ENCODE data around the gene TLR10. TPM values are rescaled to one million over a fixed set of nuclear protein-coding genes. Genes with fewer than 3 reads are reported as not detected.

Gene TLR10
- total RNA-seq, 6 experiments from 2014 or later: not detected

DNA sequence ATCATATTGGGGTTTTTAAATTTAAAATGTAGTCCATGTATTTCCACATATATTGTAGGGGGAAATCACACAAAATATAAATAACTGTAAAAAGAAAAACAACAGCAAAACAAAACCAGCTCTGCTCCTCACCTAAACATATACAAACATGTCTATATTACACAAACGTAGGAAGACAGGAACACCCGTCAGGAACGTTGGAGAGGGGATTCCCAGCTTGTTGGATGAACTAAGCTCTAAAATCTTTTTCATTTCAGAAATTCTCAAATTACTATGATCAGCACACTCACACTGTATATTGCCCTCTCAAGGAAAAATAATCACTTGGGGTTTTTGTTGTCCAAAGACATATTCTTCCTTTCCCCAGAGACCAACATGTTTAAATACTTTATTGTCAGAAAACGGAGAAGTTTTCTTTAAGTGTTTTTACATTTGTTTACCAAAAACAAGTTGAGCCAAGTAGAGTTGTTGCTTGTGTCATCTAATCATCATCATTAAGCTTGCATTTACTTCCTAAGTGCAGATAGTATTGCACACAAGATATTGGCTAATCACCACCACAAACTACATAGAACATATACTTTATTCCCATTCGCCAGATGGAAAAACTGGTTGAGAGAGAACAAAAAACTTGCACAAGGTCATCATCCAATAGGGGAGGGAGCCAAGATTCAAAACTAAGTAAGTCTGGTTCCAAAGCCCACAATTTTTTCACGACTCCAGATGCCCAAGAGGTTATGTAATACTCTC lies 2.4 kb upstream of the TLR10 start:
- Mint-ChIP-seq H3K4me3 (no peak overlapping the region), H3K36me3 (ENCODE audit: low read depth) (no peaks in the 10 kb centered on the region), H3K27ac (no peak overlapping the region), H3K27me3 (ENCODE audit: insufficient read depth) (peaks cover 18% of the 10 kb centered on the region), H3K9me3 (no peaks in the 10 kb centered on the region), H3K4me1 (ENCODE audit: low read depth) (no peaks in the 10 kb centered on the region)
- no peak for DNase-seq
- TF ChIP-seq, protein P1, sequence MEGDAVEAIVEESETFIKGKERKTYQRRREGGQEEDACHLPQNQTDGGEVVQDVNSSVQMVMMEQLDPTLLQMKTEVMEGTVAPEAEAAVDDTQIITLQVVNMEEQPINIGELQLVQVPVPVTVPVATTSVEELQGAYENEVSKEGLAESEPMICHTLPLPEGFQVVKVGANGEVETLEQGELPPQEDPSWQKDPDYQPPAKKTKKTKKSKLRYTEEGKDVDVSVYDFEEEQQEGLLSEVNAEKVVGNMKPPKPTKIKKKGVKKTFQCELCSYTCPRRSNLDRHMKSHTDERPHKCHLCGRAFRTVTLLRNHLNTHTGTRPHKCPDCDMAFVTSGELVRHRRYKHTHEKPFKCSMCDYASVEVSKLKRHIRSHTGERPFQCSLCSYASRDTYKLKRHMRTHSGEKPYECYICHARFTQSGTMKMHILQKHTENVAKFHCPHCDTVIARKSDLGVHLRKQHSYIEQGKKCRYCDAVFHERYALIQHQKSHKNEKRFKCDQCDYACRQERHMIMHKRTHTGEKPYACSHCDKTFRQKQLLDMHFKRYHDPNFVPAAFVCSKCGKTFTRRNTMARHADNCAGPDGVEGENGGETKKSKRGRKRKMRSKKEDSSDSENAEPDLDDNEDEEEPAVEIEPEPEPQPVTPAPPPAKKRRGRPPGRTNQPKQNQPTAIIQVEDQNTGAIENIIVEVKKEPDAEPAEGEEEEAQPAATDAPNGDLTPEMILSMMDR (IDR thresholded peaks at IDR 0.05): no peak

DNA sequence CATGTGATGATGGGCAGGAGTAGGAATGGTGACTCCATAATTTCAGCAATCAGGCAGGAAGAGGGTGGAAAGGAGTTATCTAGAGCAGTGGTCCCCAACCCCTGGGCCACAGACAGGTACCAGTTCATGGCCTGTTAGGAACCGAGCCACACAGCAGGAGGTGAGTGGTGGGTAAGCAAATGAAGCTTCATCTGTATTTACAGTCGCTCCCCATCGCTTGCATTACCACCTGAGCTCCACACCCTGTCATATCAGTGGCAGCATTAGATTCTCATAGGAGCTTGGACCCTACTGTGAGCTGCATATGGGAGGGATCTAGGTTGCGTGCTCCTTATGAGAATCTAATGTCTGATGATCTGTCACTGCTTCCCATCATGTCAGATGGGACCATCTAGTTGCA lies 1.4 kb upstream of the TLR10 start:
- Mint-ChIP-seq H3K27me3 (ENCODE audit: insufficient read depth) (peaks cover 15% of the 10 kb centered on the region), H3K27ac (no peak overlapping the region), H3K9me3 (no peaks in the 10 kb centered on the region), H3K4me3 (no peak overlapping the region), H3K36me3 (ENCODE audit: low read depth) (no peaks in the 10 kb centered on the region), H3K4me1 (ENCODE audit: low read depth) (no peaks in the 10 kb centered on the region)
- DNase-seq: no peak
- TF ChIP-seq, protein P1 (IDR thresholded peaks at IDR 0.05): no peak

DNA sequence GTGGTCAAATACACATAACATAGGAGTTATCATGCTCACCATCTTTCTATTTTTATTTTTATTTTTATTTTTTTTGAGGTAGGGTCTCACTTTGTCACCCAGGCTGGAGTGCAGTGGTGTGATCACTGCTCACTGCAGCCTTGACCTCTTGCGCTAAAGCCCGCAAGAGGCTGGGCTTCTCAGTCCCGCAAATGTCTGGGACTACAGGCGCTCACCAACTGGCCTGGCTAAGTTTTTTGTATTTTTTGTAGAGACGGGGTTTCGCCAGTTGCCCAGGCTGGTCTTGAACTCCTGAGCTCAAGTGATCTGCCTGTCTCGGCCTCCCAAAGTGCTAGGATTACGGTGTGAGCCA lies 295 bp upstream of the TLR10 start:
- H3K27ac Mint-ChIP-seq: no peak overlapping the region
- no peaks in the 10 kb centered on the region for H3K36me3 Mint-ChIP-seq (ENCODE audit: low read depth)
- peaks cover 15% of the 10 kb centered on the region for H3K27me3 Mint-ChIP-seq (ENCODE audit: insufficient read depth)
- no peak overlapping the region for H3K4me3 Mint-ChIP-seq
- TF ChIP-seq, protein P1 (IDR thresholded peaks at IDR 0.05): peak; percentile 37
- H3K4me1 Mint-ChIP-seq (ENCODE audit: low read depth): no peaks in the 10 kb centered on the region
- no peaks in the 10 kb centered on the region for H3K9me3 Mint-ChIP-seq
- no peak for DNase-seq

DNA sequence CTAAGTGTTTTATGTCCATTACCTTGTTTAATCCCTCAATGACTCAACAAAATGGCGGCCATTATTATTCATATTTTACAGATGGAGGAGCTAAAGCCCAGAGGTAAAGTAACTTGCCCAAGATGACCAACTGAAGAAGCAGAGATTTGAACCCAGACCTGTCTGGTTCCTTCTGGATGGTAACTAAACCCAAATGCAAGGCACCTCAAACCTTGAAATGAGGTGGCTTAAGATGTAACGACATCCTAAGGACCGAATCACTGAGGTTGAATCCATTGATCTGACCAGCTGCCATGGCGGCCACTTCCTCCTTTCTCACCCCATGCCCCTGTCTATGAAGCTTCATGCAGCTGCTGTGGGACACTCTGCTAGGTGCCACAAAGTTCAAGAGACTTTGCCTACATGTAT lies 932 bp downstream of the TLR10 start:
- peaks cover 3% of the 10 kb centered on the region for H3K4me1 Mint-ChIP-seq (ENCODE audit: low read depth)
- DNase-seq: no peak
- H3K27ac Mint-ChIP-seq: no peak overlapping the region
- H3K4me3 Mint-ChIP-seq: no peak overlapping the region
- H3K27me3 Mint-ChIP-seq (ENCODE audit: insufficient read depth): peaks cover 15% of the 10 kb centered on the region
- peaks cover 5% of the 10 kb centered on the region for H3K9me3 Mint-ChIP-seq
- H3K36me3 Mint-ChIP-seq (ENCODE audit: low read depth): peaks cover 5% of the 10 kb centered on the region; the same call in 1 of the 2 replicates
- TF ChIP-seq, protein P1 (IDR thresholded peaks at IDR 0.05): no peak

DNA sequence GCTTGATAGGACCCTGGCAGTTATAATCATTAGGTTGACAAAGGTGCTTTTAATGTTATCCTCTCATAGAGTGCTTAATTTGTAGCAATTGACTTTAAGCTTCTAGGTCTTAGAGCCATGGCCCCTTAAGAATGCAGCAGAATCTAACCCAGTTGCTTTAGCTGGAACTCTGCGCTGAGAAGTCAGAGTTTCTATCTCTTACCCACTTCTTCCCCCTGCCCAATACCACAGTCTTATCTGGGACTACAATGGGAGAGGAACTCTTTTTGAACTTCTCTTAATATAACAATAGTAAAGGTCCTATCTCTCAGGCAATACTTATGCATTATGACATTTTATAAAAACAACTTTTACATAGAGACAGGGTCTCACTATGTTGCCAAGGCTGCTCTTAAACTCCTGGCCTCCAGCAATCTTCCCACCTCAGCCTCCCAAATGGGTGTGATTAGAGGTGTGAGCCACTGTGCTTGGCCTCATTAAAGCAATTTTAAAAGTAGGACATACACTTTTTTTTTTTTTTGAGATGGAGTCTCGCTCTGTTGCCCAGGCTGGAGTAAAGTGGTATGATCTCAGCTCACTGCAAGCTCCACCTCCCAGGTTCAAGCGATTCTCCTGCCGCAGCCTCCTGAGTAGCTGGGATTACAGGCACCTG lies 1.8 kb downstream of the TLR10 start:
- Mint-ChIP-seq H3K4me1 (ENCODE audit: low read depth) (peaks cover 11% of the 10 kb centered on the region), H3K27ac (no peak overlapping the region), H3K36me3 (ENCODE audit: low read depth) (peaks cover 7% of the 10 kb centered on the region; the same call in 1 of the 2 replicates), H3K9me3 (peaks cover 8% of the 10 kb centered on the region), H3K4me3 (no peak overlapping the region), H3K27me3 (ENCODE audit: insufficient read depth) (peaks cover 13% of the 10 kb centered on the region)
- TF ChIP-seq, protein P1 (IDR thresholded peaks at IDR 0.05): no peak
- DNase-seq: no peak

All from HFFc6 (cell line).